Sigmoid colon (tissue), 7 donors: ENCODE results near the gene KLHL14. TPM values are rescaled to one million over a fixed set of nuclear protein-coding genes. Genes with fewer than 3 reads are reported as not detected.

Experiments used
- DNase-seq: peaks from one replicate; pipeline ENCODE4 v3.0.0-alpha.2; 2019
- H3K27ac ChIP-seq, 4 donors: fragments of 200-600 bp; sonication (generic); one replicate each; pipeline ENCODE4 v1.5.1; 2016 to 2019; ENCODE audit warnings: mild to moderate bottlenecking in 1 of 4
- H3K27me3 ChIP-seq, 3 donors: fragments of 200-600 bp; sonication (generic); one replicate each; pipeline ENCODE4 v1.5.1; 2019; ENCODE audit warnings: mild to moderate bottlenecking in 1 of 3
- H3K36me3 ChIP-seq, 4 donors: fragments of 200-600 bp; sonication (generic); one replicate each; pipeline ENCODE4 v1.5.1; 2016 to 2019
- H3K4me1 ChIP-seq, 4 donors: fragments of 200-600 bp; sonication (generic); one replicate each; pipeline ENCODE4 v1.5.1; 2017 to 2019
- H3K4me3 ChIP-seq, 4 donors: fragments of 200-600 bp; sonication (generic); one replicate each; pipeline ENCODE4 v1.5.1; 2017 to 2019; ENCODE audit warnings: mild to moderate bottlenecking in 2 of 4, moderate library complexity in 1 of 4
- H3K9me3 ChIP-seq, 4 donors: fragments of 200-600 bp in 3 of 4; sonication (generic) in 3 of 4; one replicate each; pipeline versions ENCODE4 v1.5.1 to v1.6.1; 2013 to 2019
- EP300 ChIP-seq, 4 donors: sonication (generic); formaldehyde crosslinking; IDR thresholded peaks; one replicate each; pipeline ENCODE4 v1.6.1; 2017; ENCODE audit warnings: antibody characterized with exemption in 4 of 4
- POLR2A ChIP-seq, 2 donors: fragments of 450-650 bp; IDR thresholded peaks; one replicate each; pipeline ENCODE4 v1.6.1; 2016; ENCODE audit warnings: antibody characterized with exemption in 2 of 2, mild to moderate bottlenecking in 2 of 2, moderate library complexity in 2 of 2
- POLR2AphosphoS5 ChIP-seq, 4 donors: sonication (generic); formaldehyde crosslinking; IDR thresholded peaks; one replicate each; pipeline ENCODE4 v1.6.1; 2017; ENCODE audit warnings: antibody characterized with exemption in 4 of 4
- WGBS, 2 donors: extraction: QIAGEN DNeasy Blood & Tissue Kit; methylation state at CpG; one replicate each; pipeline ENCODE4 v1.1.7; 2013; 5-methylcytosine and 5-hydroxymethylcytosine counted together
- intact Hi-C: fragments of 100-400 bp; cut with DNase I; formaldehyde crosslinking; loops from one replicate; pipeline ENCODE4 v1.15.1; 2023
- polyA plus RNA-seq, 3 donors: library from polyadenylated mRNA; stranded (reverse); fragments of 200-250 nt; gene quantifications; one replicate each; pipeline ENCODE4 v1.2.3, GENCODE V29; 2013
- small RNA-seq, 3 donors: library from RNA; depleted of rRNA; stranded (forward); fragments of <200 nt; gene quantifications; one replicate each; pipeline ENCODE3, GENCODE V24; 2016
- total RNA-seq, 4 donors: library from RNA; depleted of rRNA; stranded (reverse); fragments of >200 nt; gene quantifications; one replicate each; pipeline ENCODE4 v1.1.0, GENCODE V29; 2016
- TF ChIP-seq, protein P1 (sequence below), 4 experiments: fragments of 450-650 bp in 3 of 4; fragments of 200-600 bp in 1 of 4; IDR thresholded peaks; one replicate each; pipeline ENCODE4 v1.5.1; 2016 to 2019; ENCODE audit warnings: antibody characterized with exemption in 4 of 4, mild to moderate bottlenecking in 3 of 4, moderate library complexity in 2 of 4
- donor health status: healthy with polysubstance abuse.
- donor health status: Bipolar disorder and iron deficiency.
- donor health status: healthy.

Gene KLHL14
- total and polyA plus RNA-seq, 7 donors = under 0.01 to 2.9 (median 0.52) TPM; not detected in 1

- no peaks in the 10 kb centered on the region for H3K36me3 ChIP-seq
- 77 to 80% methylated on average over 16 of the region's 16 CpGs for WGBS, 2 donors
- no peaks in the 10 kb centered on the region for H3K27me3 ChIP-seq
- no peak for DNase-seq
- H3K9me3 ChIP-seq = no peaks in the 10 kb centered on the region
- intact Hi-C loops = loop anchor here (10.0 kb wide), 1 partner anchor 65 kb away; no protein-coding TSS in a partner anchor
- no peak overlapping the region for H3K4me3 ChIP-seq
- TF ChIP-seq POLR2AphosphoS5 (IDR thresholded peaks at IDR 0.05) = no peak
- TF ChIP-seq, protein P1, sequence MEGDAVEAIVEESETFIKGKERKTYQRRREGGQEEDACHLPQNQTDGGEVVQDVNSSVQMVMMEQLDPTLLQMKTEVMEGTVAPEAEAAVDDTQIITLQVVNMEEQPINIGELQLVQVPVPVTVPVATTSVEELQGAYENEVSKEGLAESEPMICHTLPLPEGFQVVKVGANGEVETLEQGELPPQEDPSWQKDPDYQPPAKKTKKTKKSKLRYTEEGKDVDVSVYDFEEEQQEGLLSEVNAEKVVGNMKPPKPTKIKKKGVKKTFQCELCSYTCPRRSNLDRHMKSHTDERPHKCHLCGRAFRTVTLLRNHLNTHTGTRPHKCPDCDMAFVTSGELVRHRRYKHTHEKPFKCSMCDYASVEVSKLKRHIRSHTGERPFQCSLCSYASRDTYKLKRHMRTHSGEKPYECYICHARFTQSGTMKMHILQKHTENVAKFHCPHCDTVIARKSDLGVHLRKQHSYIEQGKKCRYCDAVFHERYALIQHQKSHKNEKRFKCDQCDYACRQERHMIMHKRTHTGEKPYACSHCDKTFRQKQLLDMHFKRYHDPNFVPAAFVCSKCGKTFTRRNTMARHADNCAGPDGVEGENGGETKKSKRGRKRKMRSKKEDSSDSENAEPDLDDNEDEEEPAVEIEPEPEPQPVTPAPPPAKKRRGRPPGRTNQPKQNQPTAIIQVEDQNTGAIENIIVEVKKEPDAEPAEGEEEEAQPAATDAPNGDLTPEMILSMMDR (IDR thresholded peaks at IDR 0.05) = no peak
- TF ChIP-seq EP300 (IDR thresholded peaks at IDR 0.05) = no peak
- no peak for TF ChIP-seq POLR2A (IDR thresholded peaks at IDR 0.05)
- no peaks in the 10 kb centered on the region for H3K4me1 ChIP-seq
- no peak overlapping the region for H3K27ac ChIP-seq
Observed at GRCh38 chr18:32629981-32630700, 142.7 kb downstream of the KLHL14 start.

DNA sequence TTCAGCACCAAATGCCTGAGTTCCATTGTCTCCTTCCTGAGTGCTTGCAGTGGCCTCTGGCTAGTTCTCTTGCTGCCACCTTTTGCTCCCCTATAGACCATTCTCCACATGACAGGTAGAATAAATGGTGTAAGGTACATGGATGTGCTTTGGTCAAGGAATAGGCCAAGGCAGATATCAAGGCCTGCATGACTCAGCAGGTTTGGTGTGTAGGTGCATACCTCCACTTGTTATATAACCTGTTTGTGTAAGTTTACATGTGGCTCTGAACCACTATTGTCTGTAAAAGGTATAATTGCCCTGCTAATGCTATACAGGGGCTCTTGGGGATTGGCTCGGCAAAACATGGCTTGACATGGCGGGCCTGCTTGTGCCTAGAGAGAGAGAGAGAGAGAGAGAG, 143.5 kb downstream of the KLHL14 start:
- TF ChIP-seq POLR2AphosphoS5 (IDR thresholded peaks at IDR 0.05) = no peak
- TF ChIP-seq, protein P1 (IDR thresholded peaks at IDR 0.05) = no peak
- TF ChIP-seq EP300 (IDR thresholded peaks at IDR 0.05) = no peak
- no peak for TF ChIP-seq POLR2A (IDR thresholded peaks at IDR 0.05)
- Histone ChIP-seq H3K9me3 (no peaks in the 10 kb centered on the region), H3K4me3 (no peak overlapping the region), H3K4me1 (no peaks in the 10 kb centered on the region), H3K36me3 (no peaks in the 10 kb centered on the region), H3K27me3 (no peaks in the 10 kb centered on the region), H3K27ac (no peak overlapping the region)
- intact Hi-C loops = no loop called here
- no peak for DNase-seq
- WGBS, 2 donors = 90 to 94% methylated on average over 2 of the region's 2 CpGs

DNA sequence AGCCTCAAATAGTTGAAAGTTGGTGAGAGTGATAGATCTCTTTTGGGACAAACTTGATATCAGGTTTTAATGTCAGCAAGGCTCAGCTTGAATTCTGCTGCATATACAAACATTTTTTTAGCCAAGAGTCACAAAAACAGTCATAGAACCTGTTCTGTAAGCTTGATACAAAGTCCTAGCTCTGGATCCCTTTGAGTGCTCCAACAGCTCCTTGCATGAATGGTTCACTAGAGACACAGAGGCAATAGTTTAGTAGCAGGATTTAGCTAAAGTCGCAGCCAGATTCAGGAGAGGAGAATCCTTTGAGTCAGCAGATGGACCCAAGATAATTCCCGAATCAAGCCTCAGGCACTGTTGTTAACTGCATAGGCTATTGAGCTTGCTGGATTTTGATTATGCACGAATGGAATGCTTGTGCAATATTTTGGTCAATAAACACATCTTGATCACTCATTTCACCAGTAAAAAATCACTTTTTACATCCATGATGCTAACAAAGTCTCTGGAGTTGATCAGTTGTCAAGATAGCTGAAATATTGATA, 148.6 kb downstream of the KLHL14 start:
- no peak for TF ChIP-seq POLR2A (IDR thresholded peaks at IDR 0.05)
- TF ChIP-seq, protein P1 (IDR thresholded peaks at IDR 0.05) = no peak
- no peak for TF ChIP-seq POLR2AphosphoS5 (IDR thresholded peaks at IDR 0.05)
- no peak for TF ChIP-seq EP300 (IDR thresholded peaks at IDR 0.05)
- no peaks in the 10 kb centered on the region for H3K4me1 ChIP-seq
- H3K27ac ChIP-seq = no peak overlapping the region
- intact Hi-C loops = no loop called here
- H3K9me3 ChIP-seq = no peaks in the 10 kb centered on the region
- H3K27me3 ChIP-seq = no peaks in the 10 kb centered on the region
- H3K36me3 ChIP-seq = no peaks in the 10 kb centered on the region
- no peak overlapping the region for H3K4me3 ChIP-seq
- DNase-seq = no peak
- 79 to 88% methylated on average over 3 of the region's 3 CpGs for WGBS, 2 donors

DNA sequence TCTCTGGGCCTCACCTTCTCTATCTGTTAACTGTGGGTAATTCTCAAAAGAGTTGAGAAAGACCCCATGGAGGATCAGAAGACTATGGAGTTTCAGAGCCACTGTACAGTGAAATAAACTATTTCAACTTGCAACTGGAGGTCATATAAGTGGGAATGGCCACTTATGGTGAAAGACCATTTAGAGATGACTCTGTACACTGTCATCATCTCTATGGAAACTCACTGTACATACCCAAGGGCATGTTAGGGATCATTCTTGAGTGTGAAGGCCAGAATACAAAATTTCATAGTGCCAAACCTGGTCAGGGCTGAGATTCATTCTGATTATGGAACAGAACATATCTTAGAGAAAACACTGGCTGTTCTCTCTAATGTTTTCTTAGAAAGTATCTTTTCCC, 149.3 kb downstream of the KLHL14 start:
- intact Hi-C loops = no loop called here
- Histone ChIP-seq H3K27me3 (no peaks in the 10 kb centered on the region), H3K36me3 (no peaks in the 10 kb centered on the region), H3K9me3 (no peaks in the 10 kb centered on the region), H3K4me3 (no peak overlapping the region), H3K27ac (no peak overlapping the region), H3K4me1 (no peaks in the 10 kb centered on the region)
- no peak for TF ChIP-seq EP300 (IDR thresholded peaks at IDR 0.05)
- TF ChIP-seq, protein P1 (IDR thresholded peaks at IDR 0.05) = no peak
- TF ChIP-seq POLR2AphosphoS5 (IDR thresholded peaks at IDR 0.05) = no peak
- TF ChIP-seq POLR2A (IDR thresholded peaks at IDR 0.05) = no peak
- no peak for DNase-seq

Small RNA genes lying within 50 kb of the gene (small RNA-seq; reads per million reads assigned to genes)
- 0 reads per million in 3 donors for gene AC012123.2
